GM06990 (cell line): ENCODE data around the gene INMT.

Experiments used
- DNase-seq: peaks from one replicate; pipeline ENCODE4 v3.0.0-alpha.2; 2011; ENCODE audit not compliant: insufficient read length; ENCODE audit errors: extremely low read depth
- H3K27me3 ChIP-seq: replicated peaks from 2 replicates; pipeline ENCODE4 v1.6.0; 2011; ENCODE audit warnings: low read length; ENCODE audit not compliant: control insufficient read depth, insufficient read depth
- H3K36me3 ChIP-seq: 2 replicates; pipeline ENCODE4 v1.5.1; 2011; ENCODE audit warnings: low read length; ENCODE audit not compliant: control insufficient read depth, insufficient read depth
- H3K4me3 ChIP-seq: replicated peaks from 2 replicates; pipeline ENCODE4 v1.5.1; 2011; ENCODE audit warnings: low read depth, mild to moderate bottlenecking, control low read depth, low read length
- TF ChIP-seq, protein P1 (sequence below): IDR thresholded peaks from 2 replicates; pipeline ENCODE4 v1.5.1; 2011; ENCODE audit warnings: low read length, control low read depth, mild to moderate bottlenecking, inconsistent platforms; ENCODE audit not compliant: insufficient read depth, poor library complexity, severe bottlenecking

INMT gene

GRCh38 chr7:30771880-30772425 lies 20.0 kb downstream of the INMT start:
- peak; percentile 24 for DNase-seq
- Histone ChIP-seq H3K4me3 (peak overlapping the region; percentile 83), H3K36me3 (no peaks in the 10 kb centered on the region), H3K27me3 (no peaks in the 10 kb centered on the region)
- TF ChIP-seq, protein P1, sequence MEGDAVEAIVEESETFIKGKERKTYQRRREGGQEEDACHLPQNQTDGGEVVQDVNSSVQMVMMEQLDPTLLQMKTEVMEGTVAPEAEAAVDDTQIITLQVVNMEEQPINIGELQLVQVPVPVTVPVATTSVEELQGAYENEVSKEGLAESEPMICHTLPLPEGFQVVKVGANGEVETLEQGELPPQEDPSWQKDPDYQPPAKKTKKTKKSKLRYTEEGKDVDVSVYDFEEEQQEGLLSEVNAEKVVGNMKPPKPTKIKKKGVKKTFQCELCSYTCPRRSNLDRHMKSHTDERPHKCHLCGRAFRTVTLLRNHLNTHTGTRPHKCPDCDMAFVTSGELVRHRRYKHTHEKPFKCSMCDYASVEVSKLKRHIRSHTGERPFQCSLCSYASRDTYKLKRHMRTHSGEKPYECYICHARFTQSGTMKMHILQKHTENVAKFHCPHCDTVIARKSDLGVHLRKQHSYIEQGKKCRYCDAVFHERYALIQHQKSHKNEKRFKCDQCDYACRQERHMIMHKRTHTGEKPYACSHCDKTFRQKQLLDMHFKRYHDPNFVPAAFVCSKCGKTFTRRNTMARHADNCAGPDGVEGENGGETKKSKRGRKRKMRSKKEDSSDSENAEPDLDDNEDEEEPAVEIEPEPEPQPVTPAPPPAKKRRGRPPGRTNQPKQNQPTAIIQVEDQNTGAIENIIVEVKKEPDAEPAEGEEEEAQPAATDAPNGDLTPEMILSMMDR = no peak

DNA sequence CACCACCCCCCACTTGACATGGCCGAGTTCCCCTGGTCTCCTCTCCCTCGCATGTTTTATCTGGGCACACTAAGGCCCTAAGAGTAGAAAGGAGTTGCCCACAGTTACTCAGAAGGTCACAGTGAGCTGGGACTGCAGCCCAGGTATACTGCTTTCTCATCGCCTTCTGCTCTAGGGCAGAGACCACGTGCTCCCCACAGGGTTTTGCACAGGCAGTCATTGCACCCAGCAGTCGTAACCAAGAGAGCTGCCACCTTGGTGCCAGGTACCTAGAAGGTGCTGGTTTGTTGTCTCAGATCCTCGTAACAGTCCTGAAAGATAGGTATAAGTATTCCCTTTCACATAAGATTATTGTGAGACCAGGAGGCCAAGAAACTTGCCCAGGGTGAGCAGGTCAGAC lies 21.0 kb downstream of the INMT start:
- no peaks in the 10 kb centered on the region for H3K27me3 ChIP-seq
- TF ChIP-seq, protein P1 = no peak
- H3K36me3 ChIP-seq = no peaks in the 10 kb centered on the region
- H3K4me3 ChIP-seq = no peak overlapping the region
- no peak for DNase-seq

GRCh38 chr7:30775992-30776391 lies 24.1 kb downstream of the INMT start:
- no peak for DNase-seq
- TF ChIP-seq, protein P1 = no peak
- Histone ChIP-seq H3K27me3 (no peaks in the 10 kb centered on the region), H3K4me3 (no peak overlapping the region), H3K36me3 (no peaks in the 10 kb centered on the region)

DNA sequence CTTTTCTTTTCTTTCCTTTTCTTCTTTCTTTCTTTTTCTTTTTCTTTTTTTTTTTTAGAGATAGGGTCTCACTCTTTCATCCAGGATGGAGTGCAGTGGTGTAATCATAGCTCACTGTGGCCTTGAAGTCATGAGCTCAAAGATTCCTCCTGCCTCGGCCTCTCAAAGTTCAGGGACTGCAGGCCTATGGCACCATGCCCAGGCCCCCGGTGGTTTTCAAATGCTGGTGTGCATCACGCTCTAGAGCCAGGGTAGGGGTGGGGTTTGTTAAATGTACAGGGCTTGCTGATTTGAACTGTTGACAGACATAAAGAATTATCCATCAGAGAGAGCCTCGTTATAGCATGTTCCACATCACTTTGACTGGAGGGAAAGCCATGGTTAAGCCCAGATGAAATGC lies 25.0 kb downstream of the INMT start:
- TF ChIP-seq, protein P1 = no peak
- H3K4me3 ChIP-seq = no peak overlapping the region
- no peaks in the 10 kb centered on the region for H3K36me3 ChIP-seq
- no peaks in the 10 kb centered on the region for H3K27me3 ChIP-seq
- no peak for DNase-seq

- DNase-seq = no peak
- TF ChIP-seq, protein P1 = no peak
- Histone ChIP-seq H3K36me3 (no peaks in the 10 kb centered on the region), H3K4me3 (no peak overlapping the region), H3K27me3 (no peaks in the 10 kb centered on the region)
Observed at GRCh38 chr7:30778255-30779025, 26.5 kb downstream of the INMT start.
